ENCODE results near the gene LUC7L2. TPM values are rescaled to one million over a fixed set of nuclear protein-coding genes. Genes with fewer than 3 reads are reported as not detected.

Gene LUC7L2
- total RNA-seq, 1 donor from 2014 or later, result 87.8 TPM

DNA sequence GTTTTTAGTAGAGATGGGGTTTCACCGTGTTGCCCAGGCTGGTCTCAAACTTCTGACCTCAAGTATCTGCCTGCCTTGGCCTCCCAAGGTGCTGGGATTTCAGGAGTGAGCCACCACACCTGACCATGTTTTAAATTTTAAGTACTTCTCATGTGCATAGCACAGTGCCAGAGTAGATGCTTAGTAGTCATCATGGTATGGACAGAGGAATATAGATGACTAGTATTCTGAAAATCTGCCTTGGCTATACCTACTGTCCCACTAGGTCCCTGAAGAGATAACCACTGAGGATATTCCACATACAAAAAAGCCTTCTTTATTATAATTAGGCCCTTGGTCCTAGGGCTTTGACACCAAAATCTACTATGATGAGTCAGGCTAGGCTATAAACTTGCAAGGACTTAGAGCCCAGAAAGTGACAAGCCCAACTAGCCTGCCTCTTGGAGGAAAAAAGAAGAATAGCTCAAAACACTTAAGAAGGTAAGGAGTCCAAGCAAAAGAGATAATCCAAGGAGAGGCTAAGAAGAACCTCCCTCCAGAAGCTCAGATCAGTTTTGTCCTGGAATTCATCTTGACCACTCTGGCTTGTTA is 34.0 kb downstream of the LUC7L2 start:
- H3K9ac ChIP-seq (ENCODE audit: low read length), result no peak overlapping the region
- no peak overlapping the region for H2AFZ ChIP-seq (ENCODE audit: low read depth, low read length)
- peaks cover 19% of the 10 kb centered on the region for H3K4me1 Mint-ChIP-seq (ENCODE audit: low read depth, unreplicated experiment)
- H3K36me3 Mint-ChIP-seq (ENCODE audit: low read depth, unreplicated experiment), result peaks cover 20% of the 10 kb centered on the region
- H3K9me3 Mint-ChIP-seq (ENCODE audit: unreplicated experiment), result no peaks in the 10 kb centered on the region
- H3K79me2 ChIP-seq (ENCODE audit: insufficient read depth, low read length), result peaks cover 91% of the 10 kb centered on the region
- no peaks in the 10 kb centered on the region for H3K4me1 ChIP-seq (ENCODE audit: insufficient read depth, low read length)
- H3K4me3 Mint-ChIP-seq (ENCODE audit: unreplicated experiment), result no peak overlapping the region
- H3K27me3 ChIP-seq (ENCODE audit: insufficient read depth, low read length), result no peaks in the 10 kb centered on the region
- DNase-seq (ENCODE audit: low read depth), result no peak
- TF ChIP-seq, protein P1, sequence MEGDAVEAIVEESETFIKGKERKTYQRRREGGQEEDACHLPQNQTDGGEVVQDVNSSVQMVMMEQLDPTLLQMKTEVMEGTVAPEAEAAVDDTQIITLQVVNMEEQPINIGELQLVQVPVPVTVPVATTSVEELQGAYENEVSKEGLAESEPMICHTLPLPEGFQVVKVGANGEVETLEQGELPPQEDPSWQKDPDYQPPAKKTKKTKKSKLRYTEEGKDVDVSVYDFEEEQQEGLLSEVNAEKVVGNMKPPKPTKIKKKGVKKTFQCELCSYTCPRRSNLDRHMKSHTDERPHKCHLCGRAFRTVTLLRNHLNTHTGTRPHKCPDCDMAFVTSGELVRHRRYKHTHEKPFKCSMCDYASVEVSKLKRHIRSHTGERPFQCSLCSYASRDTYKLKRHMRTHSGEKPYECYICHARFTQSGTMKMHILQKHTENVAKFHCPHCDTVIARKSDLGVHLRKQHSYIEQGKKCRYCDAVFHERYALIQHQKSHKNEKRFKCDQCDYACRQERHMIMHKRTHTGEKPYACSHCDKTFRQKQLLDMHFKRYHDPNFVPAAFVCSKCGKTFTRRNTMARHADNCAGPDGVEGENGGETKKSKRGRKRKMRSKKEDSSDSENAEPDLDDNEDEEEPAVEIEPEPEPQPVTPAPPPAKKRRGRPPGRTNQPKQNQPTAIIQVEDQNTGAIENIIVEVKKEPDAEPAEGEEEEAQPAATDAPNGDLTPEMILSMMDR (IDR thresholded peaks at IDR 0.05; ENCODE audit: insufficient read depth, low read depth, low read length), result no peak
- no peak for TF ChIP-seq EZH2 (IDR thresholded peaks at IDR 0.05; ENCODE audit: insufficient read depth, low read length)
- no peak overlapping the region for H3K4me3 ChIP-seq (ENCODE audit: insufficient read depth, low read depth, low read length)
- H3K36me3 ChIP-seq (ENCODE audit: insufficient read depth, low read length), result peaks cover 23% of the 10 kb centered on the region
- no peaks in the 10 kb centered on the region for H3K9me3 ChIP-seq (ENCODE audit: insufficient read depth, low read depth, low read length)
- H4K20me1 ChIP-seq (ENCODE audit: insufficient read depth, low read length), result peaks cover 61% of the 10 kb centered on the region
- H3K27ac Mint-ChIP-seq (ENCODE audit: unreplicated experiment), result no peak overlapping the region
- H3K27ac ChIP-seq (ENCODE audit: low read depth, low read length), result no peak overlapping the region
- H3K27me3 Mint-ChIP-seq (ENCODE audit: low read depth, unreplicated experiment), result no peaks in the 10 kb centered on the region
- H3K4me2 ChIP-seq (ENCODE audit: low read length), result no peak overlapping the region
- FAIRE-seq, result no peak

DNA sequence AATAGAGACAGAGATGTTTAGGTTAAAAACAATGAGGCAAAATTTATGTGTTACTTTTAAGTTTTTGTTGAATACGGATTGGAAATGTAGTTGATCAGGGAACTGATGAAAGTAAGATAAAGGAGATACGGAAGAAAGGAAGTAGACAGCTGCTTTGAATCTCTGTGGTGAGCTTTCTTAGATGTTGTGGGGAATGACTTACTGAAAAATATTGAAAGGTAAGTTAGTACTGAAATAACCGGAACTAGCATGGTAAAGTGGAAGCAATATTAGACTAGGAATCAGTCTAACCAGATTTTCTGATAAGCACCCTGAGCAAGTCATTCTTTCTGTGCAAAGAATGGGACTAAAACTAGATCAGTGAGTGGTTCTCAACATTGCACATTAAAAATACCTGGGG is 34.8 kb downstream of the LUC7L2 start:
- H3K27me3 ChIP-seq (ENCODE audit: insufficient read depth, low read length), result no peaks in the 10 kb centered on the region
- no peak overlapping the region for H3K4me3 ChIP-seq (ENCODE audit: insufficient read depth, low read depth, low read length)
- no peak overlapping the region for H3K27ac Mint-ChIP-seq (ENCODE audit: unreplicated experiment)
- TF ChIP-seq, protein P1 (IDR thresholded peaks at IDR 0.05; ENCODE audit: insufficient read depth, low read depth, low read length), result no peak
- no peak for TF ChIP-seq EZH2 (IDR thresholded peaks at IDR 0.05; ENCODE audit: insufficient read depth, low read length)
- H3K36me3 Mint-ChIP-seq (ENCODE audit: low read depth, unreplicated experiment), result peaks cover 14% of the 10 kb centered on the region
- H3K36me3 ChIP-seq (ENCODE audit: insufficient read depth, low read length), result peaks cover 20% of the 10 kb centered on the region
- peaks cover 54% of the 10 kb centered on the region for H4K20me1 ChIP-seq (ENCODE audit: insufficient read depth, low read length)
- H2AFZ ChIP-seq (ENCODE audit: low read depth, low read length), result no peak overlapping the region
- DNase-seq (ENCODE audit: low read depth) (no peak), FAIRE-seq (no peak)
- H3K9me3 ChIP-seq (ENCODE audit: insufficient read depth, low read depth, low read length), result no peaks in the 10 kb centered on the region
- no peak overlapping the region for H3K4me2 ChIP-seq (ENCODE audit: low read length)
- H3K79me2 ChIP-seq (ENCODE audit: insufficient read depth, low read length), result peaks cover 83% of the 10 kb centered on the region
- H3K9me3 Mint-ChIP-seq (ENCODE audit: unreplicated experiment), result no peaks in the 10 kb centered on the region
- no peaks in the 10 kb centered on the region for H3K27me3 Mint-ChIP-seq (ENCODE audit: low read depth, unreplicated experiment)
- no peaks in the 10 kb centered on the region for H3K4me1 ChIP-seq (ENCODE audit: insufficient read depth, low read length)
- no peak overlapping the region for H3K27ac ChIP-seq (ENCODE audit: low read depth, low read length)
- no peak overlapping the region for H3K9ac ChIP-seq (ENCODE audit: low read length)
- H3K4me3 Mint-ChIP-seq (ENCODE audit: unreplicated experiment), result no peak overlapping the region
- H3K4me1 Mint-ChIP-seq (ENCODE audit: low read depth, unreplicated experiment), result peaks cover 19% of the 10 kb centered on the region

DNA sequence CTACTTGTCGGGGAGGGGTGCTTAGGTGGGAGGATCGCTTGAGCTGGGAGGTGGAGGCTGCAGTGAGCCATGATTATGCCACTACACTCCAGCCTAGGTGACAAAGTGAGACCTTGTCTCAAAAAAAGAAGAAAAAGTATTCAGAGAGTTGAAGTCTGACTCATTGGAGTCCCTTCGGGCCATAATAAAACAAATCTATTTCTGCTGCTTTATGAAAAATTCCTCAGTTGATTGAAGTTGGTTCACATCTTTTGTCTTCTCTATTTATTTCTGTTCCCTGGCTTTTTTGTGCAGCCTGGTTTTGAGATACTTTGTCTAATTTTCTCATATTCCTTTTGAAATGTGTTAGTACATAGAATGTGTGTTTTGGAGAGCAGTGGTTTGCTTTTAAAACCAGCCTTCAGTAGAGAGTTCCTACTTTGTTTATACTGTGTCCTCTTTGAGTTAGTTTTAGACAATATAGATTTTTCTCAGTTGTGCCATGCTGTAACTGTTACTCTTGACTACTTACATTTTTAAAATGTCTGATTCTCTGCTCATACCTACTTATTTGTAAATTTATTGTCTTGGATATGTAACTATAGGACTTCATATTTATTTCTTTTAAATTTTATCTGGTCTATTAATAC is 36.7 kb downstream of the LUC7L2 start:
- peak overlapping the region; percentile 34 for H3K27ac Mint-ChIP-seq (ENCODE audit: unreplicated experiment)
- Histone ChIP-seq H2AFZ (ENCODE audit: low read depth, low read length) (no peak overlapping the region), H3K27ac (ENCODE audit: low read depth, low read length) (no peak overlapping the region), H3K4me2 (ENCODE audit: low read length) (no peak overlapping the region), H3K4me3 (ENCODE audit: insufficient read depth, low read depth, low read length) (no peak overlapping the region), H3K4me1 (ENCODE audit: insufficient read depth, low read length) (no peaks in the 10 kb centered on the region), H3K36me3 (ENCODE audit: insufficient read depth, low read length) (peaks cover 16% of the 10 kb centered on the region), H4K20me1 (ENCODE audit: insufficient read depth, low read length) (peaks cover 53% of the 10 kb centered on the region), H3K9me3 (ENCODE audit: insufficient read depth, low read depth, low read length) (no peaks in the 10 kb centered on the region), H3K9ac (ENCODE audit: low read length) (no peak overlapping the region), H3K27me3 (ENCODE audit: insufficient read depth, low read length) (no peaks in the 10 kb centered on the region), H3K79me2 (ENCODE audit: insufficient read depth, low read length) (peaks cover 68% of the 10 kb centered on the region)
- FAIRE-seq (peak; percentile 37), DNase-seq (ENCODE audit: low read depth) (peak; percentile 2)
- no peaks in the 10 kb centered on the region for H3K27me3 Mint-ChIP-seq (ENCODE audit: low read depth, unreplicated experiment)
- no peak overlapping the region for H3K4me3 Mint-ChIP-seq (ENCODE audit: unreplicated experiment)
- peaks cover 19% of the 10 kb centered on the region for H3K4me1 Mint-ChIP-seq (ENCODE audit: low read depth, unreplicated experiment)
- no peaks in the 10 kb centered on the region for H3K9me3 Mint-ChIP-seq (ENCODE audit: unreplicated experiment)
- no peak for TF ChIP-seq EZH2 (IDR thresholded peaks at IDR 0.05; ENCODE audit: insufficient read depth, low read length)
- TF ChIP-seq, protein P1 (IDR thresholded peaks at IDR 0.05; ENCODE audit: insufficient read depth, low read depth, low read length), result no peak
- peaks cover 8% of the 10 kb centered on the region for H3K36me3 Mint-ChIP-seq (ENCODE audit: low read depth, unreplicated experiment)
